CD4-positive, alpha-beta T cell (primary cell): ENCODE data around the gene CTNNA3. TPM values are rescaled to one million over a fixed set of nuclear protein-coding genes. Genes with fewer than 3 reads are reported as not detected.

Source experiments
- ATAC-seq: fragments of 200-7000 bp; cut with Tn5 transposase; one replicate; pipeline ENCODE4 v1.10.0; 2022; ENCODE audit warnings: mild to moderate bottlenecking; ENCODE audit not compliant: poor library complexity
- CTCF ChIA-PET: fragments of 350-600 bp; sonication (Branson Sonifier 250); formaldehyde crosslinking; loops from one replicate; lab custom pipeline; 2021; ENCODE audit warnings: antibody characterized with exemption, inconsistent platforms; lab: Charles Lee
- POLR2A ChIA-PET: fragments of 350-600 bp; sonication (Branson Sonifier 250); formaldehyde crosslinking; loops from one replicate; lab custom pipeline; 2021; ENCODE audit warnings: antibody characterized with exemption, inconsistent platforms; lab: Charles Lee
- DNase-seq, 14 experiments: peaks; one replicate each; pipeline ENCODE4 v3.0.0-alpha.2; 2013 to 2020; ENCODE audit warnings: mixed read lengths in 2 of 14
- H3K27ac ChIP-seq, 2 donors: one replicate each; pipeline versions ENCODE4 v1.5.1 to v1.7.0; 2013; ENCODE audit warnings: low read length in 2 of 2, low read depth in 1 of 2, mild to moderate bottlenecking in 1 of 2
- H3K27me3 ChIP-seq, 2 experiments: 1 replicate in 1 of 2; 2 replicates in 1 of 2; pipeline versions ENCODE4 v1.6.1 to v1.7.0; 2013; ENCODE audit warnings: low read length in 2 of 2, control low read depth in 1 of 2, mild to moderate bottlenecking in 1 of 2, moderate library complexity in 1 of 2; ENCODE audit not compliant: insufficient read depth in 2 of 2, control insufficient read depth in 1 of 2
- H3K36me3 ChIP-seq: one replicate; pipeline ENCODE4 v1.6.1; 2013; ENCODE audit warnings: low read length, control low read depth; ENCODE audit not compliant: insufficient read depth
- H3K4me1 ChIP-seq: one replicate; pipeline ENCODE4 v1.6.1; 2013; ENCODE audit warnings: low read length, control low read depth; ENCODE audit not compliant: insufficient read depth
- H3K4me3 ChIP-seq: one replicate; pipeline ENCODE4 v1.5.1; 2013; ENCODE audit warnings: mild to moderate bottlenecking, low read length, moderate library complexity
- H3K9me3 ChIP-seq, 2 experiments: 1 replicate in 1 of 2; 2 replicates in 1 of 2; pipeline versions ENCODE4 v1.6.1 to v1.7.0; 2013; ENCODE audit warnings: low read length in 2 of 2, mild to moderate bottlenecking in 2 of 2, control low read depth in 1 of 2, moderate library complexity in 1 of 2; ENCODE audit not compliant: control insufficient read depth in 1 of 2, insufficient read depth in 1 of 2
- H3K27ac Mint-ChIP-seq: one replicate; pipeline ENCODE4 v1.8.0; 2020; ENCODE audit warnings: mixed read lengths
- H3K27me3 Mint-ChIP-seq: one replicate; pipeline ENCODE4 v1.8.0; 2021; ENCODE audit warnings: mixed read lengths
- H3K36me3 Mint-ChIP-seq: one replicate; pipeline ENCODE4 v1.8.0; 2021; ENCODE audit warnings: low read depth, mixed read lengths
- H3K4me1 Mint-ChIP-seq: one replicate; pipeline ENCODE4 v1.8.0; 2021; ENCODE audit warnings: low read depth, mixed read lengths
- H3K4me3 Mint-ChIP-seq: one replicate; pipeline ENCODE4 v1.8.0; 2020; ENCODE audit warnings: mild to moderate bottlenecking, mixed read lengths
- H3K9me3 Mint-ChIP-seq: one replicate; pipeline ENCODE4 v1.8.0; 2020; ENCODE audit warnings: mixed read lengths
- intact Hi-C, 2 experiments: fragments of 100-400 bp; cut with DNase I in 1 of 2; cut with micrococcal nuclease in 1 of 2; formaldehyde crosslinking; loops; one replicate each; pipeline versions ENCODE4 v1.15.1 to v1.9.0; 2023 to 2025; cut with DNase I, micrococcal nuclease
- total RNA-seq, 174 experiments: library from RNA in 2 of 174; stranded (reverse) in 2 of 174; gene quantifications; one replicate each; pipeline ENCODE4 v1.2.3 and lab custom pipeline; 2021 to 2026
- TF ChIP-seq, protein P1 (sequence below): fragments of 200-600 bp; IDR thresholded peaks from one replicate; pipeline ENCODE4 v1.8.0; 2022; ENCODE audit warnings: antibody characterized with exemption, mild to moderate bottlenecking

Gene CTNNA3
- total RNA-seq, 2 experiments from 2014 or later: 0.80 TPM; not detected in 1

DNA sequence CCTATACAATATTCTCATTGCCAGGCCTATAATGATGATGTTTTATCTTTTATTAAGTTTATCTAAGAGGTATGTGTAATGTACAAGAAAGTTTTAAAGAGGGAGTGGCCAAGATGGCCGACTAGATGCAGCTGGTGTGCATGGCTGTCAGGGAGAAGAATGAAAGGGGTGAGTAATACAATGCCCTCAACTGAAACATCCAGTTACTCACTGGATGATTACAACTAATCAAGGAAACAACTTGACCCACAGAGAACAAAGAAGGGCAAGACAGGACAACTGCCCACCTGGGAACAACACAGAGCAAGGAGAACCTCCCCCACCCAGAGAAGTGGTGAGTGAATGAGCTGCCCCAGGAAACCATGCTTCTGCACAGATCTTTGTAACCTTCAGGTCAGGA lies 1650.1 kb downstream of the CTNNA3 start:
- H3K4me1 ChIP-seq: no peaks in the 10 kb centered on the region
- no peaks in the 10 kb centered on the region for H3K36me3 ChIP-seq
- no peaks in the 10 kb centered on the region for H3K36me3 Mint-ChIP-seq
- no peak overlapping the region for H3K27ac ChIP-seq
- peaks cover 17% of the 10 kb centered on the region for H3K9me3 Mint-ChIP-seq
- no peak overlapping the region for H3K27ac Mint-ChIP-seq
- ChIA-PET CTCF (no interaction called here), POLR2A (no interaction called here)
- H3K4me3 Mint-ChIP-seq: no peak overlapping the region
- no peaks in the 10 kb centered on the region for H3K27me3 ChIP-seq
- TF ChIP-seq, protein P1, sequence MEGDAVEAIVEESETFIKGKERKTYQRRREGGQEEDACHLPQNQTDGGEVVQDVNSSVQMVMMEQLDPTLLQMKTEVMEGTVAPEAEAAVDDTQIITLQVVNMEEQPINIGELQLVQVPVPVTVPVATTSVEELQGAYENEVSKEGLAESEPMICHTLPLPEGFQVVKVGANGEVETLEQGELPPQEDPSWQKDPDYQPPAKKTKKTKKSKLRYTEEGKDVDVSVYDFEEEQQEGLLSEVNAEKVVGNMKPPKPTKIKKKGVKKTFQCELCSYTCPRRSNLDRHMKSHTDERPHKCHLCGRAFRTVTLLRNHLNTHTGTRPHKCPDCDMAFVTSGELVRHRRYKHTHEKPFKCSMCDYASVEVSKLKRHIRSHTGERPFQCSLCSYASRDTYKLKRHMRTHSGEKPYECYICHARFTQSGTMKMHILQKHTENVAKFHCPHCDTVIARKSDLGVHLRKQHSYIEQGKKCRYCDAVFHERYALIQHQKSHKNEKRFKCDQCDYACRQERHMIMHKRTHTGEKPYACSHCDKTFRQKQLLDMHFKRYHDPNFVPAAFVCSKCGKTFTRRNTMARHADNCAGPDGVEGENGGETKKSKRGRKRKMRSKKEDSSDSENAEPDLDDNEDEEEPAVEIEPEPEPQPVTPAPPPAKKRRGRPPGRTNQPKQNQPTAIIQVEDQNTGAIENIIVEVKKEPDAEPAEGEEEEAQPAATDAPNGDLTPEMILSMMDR: no peak
- no peak overlapping the region for H3K4me3 ChIP-seq
- DNase-seq (no peak), ATAC-seq (no peak)
- intact Hi-C loops: no loop called here
- no peaks in the 10 kb centered on the region for H3K27me3 Mint-ChIP-seq
- no peaks in the 10 kb centered on the region for H3K4me1 Mint-ChIP-seq
- H3K9me3 ChIP-seq: no peaks in the 10 kb centered on the region

DNA sequence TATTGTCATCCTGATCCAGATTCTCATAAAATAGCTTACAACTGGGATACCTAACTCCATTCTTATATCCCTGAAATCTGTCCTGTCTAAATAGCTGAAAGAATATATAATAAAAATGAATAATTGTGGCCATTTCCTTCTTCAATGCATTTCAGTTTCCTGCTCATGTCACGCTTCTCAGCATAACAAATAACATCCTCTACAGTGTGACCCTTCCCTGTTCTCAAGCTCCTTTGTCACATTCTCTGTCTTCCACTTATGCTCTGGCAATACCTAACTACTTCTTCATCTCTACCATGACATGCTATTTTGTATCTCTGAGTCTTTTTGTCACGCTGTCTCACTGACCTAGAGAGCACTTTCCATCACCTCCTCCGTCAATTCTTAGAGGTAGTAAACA lies 1654.2 kb downstream of the CTNNA3 start:
- ATAC-seq: no peak
- intact Hi-C loops: no loop called here

DNA sequence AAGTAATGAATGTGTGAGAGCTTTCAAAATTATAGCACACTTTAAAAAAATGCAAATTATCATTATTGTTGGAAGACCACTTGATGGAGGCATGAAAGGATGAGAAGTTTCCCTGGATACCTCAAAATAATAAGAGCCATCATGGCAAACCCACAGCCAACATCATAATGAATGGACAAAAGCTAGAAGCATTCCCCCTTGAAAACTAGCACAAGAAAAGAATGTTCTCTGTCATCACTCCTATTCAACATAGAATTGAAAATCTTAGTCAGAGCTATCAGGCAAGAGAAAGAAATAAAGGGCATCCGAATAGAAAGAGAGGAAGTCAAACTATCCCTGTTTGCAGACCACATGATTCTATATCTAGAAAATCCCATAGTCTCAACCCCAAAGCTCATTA lies 1657.4 kb downstream of the CTNNA3 start:
- H3K27ac Mint-ChIP-seq: no peak overlapping the region
- no peak overlapping the region for H3K4me3 ChIP-seq
- CTCF ChIA-PET: no interaction called here
- H3K27me3 Mint-ChIP-seq: no peaks in the 10 kb centered on the region
- H3K36me3 ChIP-seq: no peaks in the 10 kb centered on the region
- no peaks in the 10 kb centered on the region for H3K4me1 ChIP-seq
- no peaks in the 10 kb centered on the region for H3K27me3 ChIP-seq
- H3K36me3 Mint-ChIP-seq: no peaks in the 10 kb centered on the region
- H3K9me3 Mint-ChIP-seq: peaks cover 12% of the 10 kb centered on the region
- ATAC-seq (no peak), DNase-seq (no peak)
- H3K27ac ChIP-seq: no peak overlapping the region
- no peak overlapping the region for H3K4me3 Mint-ChIP-seq
- H3K9me3 ChIP-seq: peaks cover 0 to 6% of the 10 kb centered on the region in 2 experiments
- TF ChIP-seq, protein P1: no peak
- no peaks in the 10 kb centered on the region for H3K4me1 Mint-ChIP-seq
- POLR2A ChIA-PET: no interaction called here
- intact Hi-C loops: no loop called here

More for the DNA sequence above, 1654.2 kb downstream of the CTNNA3 start:
- TF ChIP-seq, protein P1: no peak
- POLR2A ChIA-PET: no interaction called here
- Histone ChIP-seq H3K4me3 (no peak overlapping the region), H3K9me3 (peaks cover 0 to 1% of the 10 kb centered on the region in 2 experiments), H3K36me3 (no peaks in the 10 kb centered on the region), H3K27ac (no peak overlapping the region), H3K27me3 (no peaks in the 10 kb centered on the region), H3K4me1 (no peaks in the 10 kb centered on the region)
- DNase-seq: no peak
- CTCF ChIA-PET: no interaction called here
- H3K4me1 Mint-ChIP-seq: no peaks in the 10 kb centered on the region
- no peaks in the 10 kb centered on the region for H3K27me3 Mint-ChIP-seq
- H3K9me3 Mint-ChIP-seq: peaks cover 16% of the 10 kb centered on the region
- no peaks in the 10 kb centered on the region for H3K36me3 Mint-ChIP-seq
- no peak overlapping the region for H3K4me3 Mint-ChIP-seq
- H3K27ac Mint-ChIP-seq: no peak overlapping the region
